SJSA1 (cell line): ENCODE data around the gene CRYBB3. TPM values are rescaled to one million over a fixed set of nuclear protein-coding genes. Genes with fewer than 3 reads are reported as not detected.
"Not testable (repeated sequence)": the region's sequence is repeated elsewhere in the genome, so short reads cannot be mapped to it uniquely, and the experiment has no call there.

Source experiments
- DNase-seq, 2 experiments: peaks; one replicate each; pipeline ENCODE4 v3.0.0-alpha.2; 2015 to 2020; ENCODE audit warnings: low spot score in 2 of 2, low read depth in 1 of 2
- H3K27ac ChIP-seq: fragments of 250-450 bp; sonication (Bioruptor Pico); 2 replicates; pipeline ENCODE4 v1.5.1; 2020; ENCODE audit warnings: mild to moderate bottlenecking, moderate library complexity
- H3K27me3 ChIP-seq: fragments of 250-450 bp; sonication (Bioruptor Pico); replicated peaks from 2 replicates; pipeline ENCODE4 v1.5.1; 2020; ENCODE audit warnings: mild to moderate bottlenecking, moderate library complexity
- H3K36me3 ChIP-seq: fragments of 250-450 bp; sonication (Bioruptor Pico); 2 replicates; pipeline ENCODE4 v1.5.1; 2020; ENCODE audit warnings: mild to moderate bottlenecking
- H3K4me1 ChIP-seq: fragments of 250-450 bp; sonication (Bioruptor Pico); replicated peaks from 2 replicates; pipeline ENCODE4 v1.6.1; 2021; ENCODE audit warnings: mild to moderate bottlenecking
- H3K4me3 ChIP-seq: fragments of 250-450 bp; sonication (Bioruptor Pico); 2 replicates; pipeline ENCODE4 v1.5.1; 2020; ENCODE audit warnings: mild to moderate bottlenecking
- H3K9me3 ChIP-seq: fragments of 250-450 bp; sonication (Bioruptor Pico); replicated peaks from 2 replicates; pipeline ENCODE4 v1.5.1; 2020; ENCODE audit warnings: mild to moderate bottlenecking
- total RNA-seq: library from RNA; depleted of rRNA; stranded (reverse); fragments of >200 nt; shearing (Covaris generic); gene quantifications from 2 replicates; pipeline ENCODE4 v1.2.3, GENCODE V29; 2014; rRNA removed

The CRYBB3 gene
- total RNA-seq, 1 experiment from 2014 or later = not detected

- peaks cover 15% of the 10 kb centered on the region; the same call in 1 of the 2 replicates for H3K27me3 ChIP-seq
- DNase-seq = no peak
Observed at GRCh38 chr22:25223269-25223850, 23.7 kb downstream of the CRYBB3 start.

DNA sequence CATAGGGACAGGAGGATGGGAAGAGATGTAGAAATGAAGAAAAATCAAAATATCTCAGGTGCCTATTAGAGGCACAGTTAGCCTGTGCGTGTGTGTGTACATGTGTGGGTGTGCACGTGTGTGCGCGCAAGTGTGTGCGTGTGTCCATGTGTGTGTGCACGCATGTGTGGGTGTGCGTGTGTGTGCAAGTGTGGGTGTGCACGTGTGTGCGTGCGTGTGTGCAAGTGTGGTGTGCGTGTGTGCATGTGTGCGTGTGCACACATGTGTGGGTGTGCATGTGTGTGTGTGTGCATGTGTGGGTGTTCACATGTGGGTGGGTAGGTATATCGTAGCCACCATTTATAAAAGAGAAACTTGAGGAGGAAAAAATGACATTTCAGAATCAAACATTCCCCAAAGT is 29.2 kb downstream of the CRYBB3 start:
- Histone ChIP-seq H3K4me1 (no peaks in the 10 kb centered on the region), H3K36me3 (no peaks in the 10 kb centered on the region)
- no peak for DNase-seq

More at GRCh38 chr22:25223269-25223850, 23.7 kb downstream of the CRYBB3 start:
- no peak overlapping the region for H3K27ac ChIP-seq
- H3K4me1 ChIP-seq = no peaks in the 10 kb centered on the region
- no peak overlapping the region for H3K4me3 ChIP-seq
- no peaks in the 10 kb centered on the region for H3K9me3 ChIP-seq
- H3K36me3 ChIP-seq = no peaks in the 10 kb centered on the region

DNA sequence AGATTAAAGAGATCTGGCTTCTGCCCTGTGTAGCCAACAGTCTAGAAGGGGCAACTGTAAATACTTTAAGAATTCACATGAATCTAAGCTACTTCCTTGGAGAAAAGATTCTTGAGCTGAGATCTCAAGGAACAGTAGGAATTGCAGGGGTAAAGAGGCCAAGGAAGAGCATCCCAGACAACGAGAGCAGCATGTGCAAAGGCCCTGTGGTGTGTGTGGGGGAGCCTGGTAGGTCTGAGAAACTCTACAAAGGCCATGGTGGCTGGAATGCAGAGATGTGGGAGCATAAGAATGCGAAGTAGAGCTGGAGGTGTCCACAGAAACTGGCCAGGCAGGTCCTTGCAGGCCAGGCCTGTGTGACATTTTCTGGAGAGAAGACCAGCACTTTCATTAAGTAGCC is 31.1 kb downstream of the CRYBB3 start:
- not testable (repeated sequence) for H3K27me3 ChIP-seq, DNase-seq, H3K27ac ChIP-seq, H3K4me1 ChIP-seq, H3K9me3 ChIP-seq, H3K36me3 ChIP-seq, H3K4me3 ChIP-seq

More for the DNA sequence above, 29.2 kb downstream of the CRYBB3 start:
- Histone ChIP-seq H3K27me3 (no peaks in the 10 kb centered on the region), H3K9me3 (no peaks in the 10 kb centered on the region), H3K4me3 (no peak overlapping the region), H3K27ac (no peak overlapping the region)

- DNase-seq = no peak
- no peak overlapping the region for H3K4me3 ChIP-seq
- H3K36me3 ChIP-seq = no peaks in the 10 kb centered on the region
- H3K4me1 ChIP-seq = peaks cover 4% of the 10 kb centered on the region; the same call in 1 of the 2 replicates
- H3K27me3 ChIP-seq = peaks cover 13% of the 10 kb centered on the region
- H3K27ac ChIP-seq = no peak overlapping the region
- H3K9me3 ChIP-seq = no peaks in the 10 kb centered on the region
Observed at GRCh38 chr22:25232301-25232700, 32.6 kb downstream of the CRYBB3 start.

- H3K4me1 ChIP-seq, H3K36me3 ChIP-seq, H3K27ac ChIP-seq, H3K9me3 ChIP-seq, DNase-seq, H3K4me3 ChIP-seq: not testable (repeated sequence)
- peaks cover 13% of the 10 kb centered on the region for H3K27me3 ChIP-seq
Observed at GRCh38 chr22:25233706-25234105, 34.0 kb downstream of the CRYBB3 start.

GRCh38 chr22:25235547-25236290 is 36.1 kb downstream of the CRYBB3 start:
- Histone ChIP-seq H3K9me3 (no peaks in the 10 kb centered on the region), H3K27ac (no peak overlapping the region), H3K27me3 (peaks cover 16% of the 10 kb centered on the region), H3K4me3 (no peak overlapping the region), H3K4me1 (peaks cover 4% of the 10 kb centered on the region; the same call in 1 of the 2 replicates), H3K36me3 (no peaks in the 10 kb centered on the region)
- DNase-seq = peak; percentile 43 to 82

DNA sequence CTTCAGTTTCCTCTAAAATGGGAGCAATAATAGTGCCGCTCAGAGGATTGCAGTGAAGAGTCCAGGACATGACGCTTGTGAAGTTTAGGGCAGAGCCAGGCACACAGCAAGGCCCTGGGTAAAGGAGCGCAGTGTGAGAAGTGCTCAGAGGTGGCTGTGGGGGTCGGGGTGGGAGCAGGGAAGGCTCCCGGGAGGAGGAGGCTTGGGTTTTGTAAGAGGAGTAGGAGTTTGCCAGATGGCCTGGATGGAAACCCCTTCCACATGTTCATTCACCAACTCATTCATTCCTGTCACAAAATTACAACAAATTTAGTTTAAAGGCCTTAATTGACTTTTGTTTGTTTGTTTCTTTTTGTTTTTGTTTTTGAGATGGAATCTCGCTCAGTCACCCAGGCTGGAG is 36.8 kb downstream of the CRYBB3 start:
- Histone ChIP-seq H3K27me3 (peaks cover 19% of the 10 kb centered on the region), H3K9me3 (no peaks in the 10 kb centered on the region), H3K4me3 (no peak overlapping the region), H3K27ac (no peak overlapping the region), H3K36me3 (no peaks in the 10 kb centered on the region), H3K4me1 (peaks cover 4% of the 10 kb centered on the region; the same call in 1 of the 2 replicates)
- no peak for DNase-seq

DNA sequence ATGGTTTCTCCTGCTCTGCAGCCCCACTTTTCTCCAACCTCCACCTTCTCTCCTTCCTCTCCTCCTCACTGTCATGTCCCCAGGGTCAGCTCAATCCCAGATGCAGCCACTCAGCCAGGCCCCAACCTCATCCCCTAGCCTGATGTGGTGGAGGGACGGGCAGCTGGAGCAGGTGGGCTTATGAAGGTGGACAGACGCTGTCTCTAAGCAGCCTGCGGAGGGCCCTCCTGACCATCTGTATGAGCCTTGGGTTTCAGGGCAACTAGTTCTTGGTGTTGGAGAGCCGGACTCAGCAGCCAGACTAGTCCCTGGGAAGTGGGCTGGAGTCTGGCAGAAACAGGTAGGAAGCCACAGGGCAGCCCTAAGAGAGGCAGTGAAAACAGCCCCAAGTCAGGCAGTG is 37.8 kb downstream of the CRYBB3 start:
- Histone ChIP-seq H3K4me1 (peaks cover 4% of the 10 kb centered on the region; the same call in 1 of the 2 replicates), H3K9me3 (no peaks in the 10 kb centered on the region), H3K27ac (no peak overlapping the region), H3K36me3 (no peaks in the 10 kb centered on the region), H3K27me3 (peaks cover 19% of the 10 kb centered on the region), H3K4me3 (no peak overlapping the region)
- DNase-seq = no peak

GRCh38 chr22:25238058-25238457 is 38.4 kb downstream of the CRYBB3 start:
- peaks cover 19% of the 10 kb centered on the region for H3K27me3 ChIP-seq
- not testable (repeated sequence) for H3K27ac ChIP-seq

DNA sequence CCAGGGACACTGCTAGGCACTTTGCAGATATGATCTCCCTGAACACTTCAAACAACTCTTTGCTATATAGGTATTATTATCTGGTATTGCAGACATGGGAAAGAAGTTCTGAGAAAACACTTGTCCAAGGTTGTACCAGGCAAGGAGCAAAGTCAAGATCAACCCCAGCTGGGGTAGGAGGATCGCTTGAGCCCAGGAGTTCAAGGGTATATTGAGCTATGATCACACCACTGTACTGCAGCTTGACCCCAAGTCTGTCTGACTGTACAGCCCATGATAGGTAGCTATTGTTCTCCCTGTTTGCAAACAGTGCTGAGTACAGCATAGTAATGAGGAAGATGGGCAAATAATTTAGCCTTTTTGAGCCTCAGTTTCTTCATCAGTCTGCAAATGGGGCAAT is 55.5 kb downstream of the CRYBB3 start:
- not testable (repeated sequence) for H3K27me3 ChIP-seq, DNase-seq, H3K9me3 ChIP-seq, H3K36me3 ChIP-seq, H3K4me1 ChIP-seq, H3K4me3 ChIP-seq, H3K27ac ChIP-seq

More at GRCh38 chr22:25238058-25238457, 38.4 kb downstream of the CRYBB3 start:
- not testable (repeated sequence) for H3K4me1 ChIP-seq, H3K9me3 ChIP-seq, H3K36me3 ChIP-seq, DNase-seq, H3K4me3 ChIP-seq

Other genes starting within 250 kb of the CRYBB3 start
- 0.03 TPM in 2 replicates for gene KIAA1671, start 247.1 kb upstream of the CRYBB3 start, total RNA-seq
- gene CRYBB2, start 19.8 kb downstream of the CRYBB3 start, total RNA-seq = 0.21 TPM in 1 of 2 replicates, not detected in the other